Osteoblast (primary cell): ENCODE measurements around the gene VEGFA. TPM values are rescaled to one million over a fixed set of nuclear protein-coding genes. Genes with fewer than 3 reads are reported as not detected.

ENCODE experiments used
- DNase-seq: peaks from one replicate; pipeline ENCODE4 v3.0.0; 2011; ENCODE audit warnings: low spot score, mixed read lengths; ENCODE audit not compliant: insufficient read length; ENCODE audit errors: missing footprints
- H2AFZ ChIP-seq: 2 replicates; pipeline ENCODE4 v1.6.0; 2011; ENCODE audit warnings: mild to moderate bottlenecking, low read length
- H3K27ac ChIP-seq: 2 replicates; pipeline ENCODE4 v1.5.1; 2011; ENCODE audit warnings: mild to moderate bottlenecking, low read depth, low read length, moderate library complexity
- H3K27me3 ChIP-seq: 2 replicates; pipeline ENCODE4 v1.6.0; 2012; ENCODE audit warnings: mild to moderate bottlenecking, control low read depth, inconsistent platforms, low read length, moderate library complexity; ENCODE audit not compliant: insufficient read depth
- H3K36me3 ChIP-seq: 2 replicates; pipeline ENCODE4 v1.5.1; 2011; ENCODE audit warnings: mild to moderate bottlenecking, low read length, control low read depth, moderate library complexity; ENCODE audit not compliant: insufficient read depth
- H3K4me1 ChIP-seq: 2 replicates; pipeline ENCODE4 v1.5.1; 2011; ENCODE audit warnings: mild to moderate bottlenecking, low read length, control low read depth, moderate library complexity; ENCODE audit not compliant: insufficient read depth
- H3K4me2 ChIP-seq: 2 replicates; pipeline ENCODE4 v1.6.0; 2011; ENCODE audit warnings: mild to moderate bottlenecking, low read length; ENCODE audit not compliant: insufficient read depth
- H3K4me3 ChIP-seq: fragments of 200-600 bp; sonication (generic); 3 replicates; pipeline ENCODE4 v1.5.1; 2012; ENCODE audit warnings: mild to moderate bottlenecking, low read length, inconsistent platforms; ENCODE audit not compliant: insufficient read depth
- H3K79me2 ChIP-seq: 2 replicates; pipeline ENCODE4 v1.6.0; 2012; ENCODE audit warnings: mild to moderate bottlenecking, low read length, control low read depth, inconsistent platforms; ENCODE audit not compliant: insufficient read depth
- H3K9me3 ChIP-seq: 2 replicates; pipeline ENCODE4 v1.5.1; 2011; ENCODE audit warnings: low read depth, low read length, control low read depth
- H4K20me1 ChIP-seq: 2 replicates; pipeline ENCODE4 v1.6.0; 2012; ENCODE audit warnings: mild to moderate bottlenecking, low read length, control low read depth; ENCODE audit not compliant: insufficient read depth
- CTCF ChIP-seq: IDR thresholded peaks from 2 replicates; pipeline ENCODE4 v1.5.1; 2011; ENCODE audit warnings: mild to moderate bottlenecking, low read depth, low read length, moderate library complexity; ENCODE audit errors: extremely low read depth
- total RNA-seq: library from RNA; depleted of rRNA; stranded (reverse); fragments of >200 nt; gene quantifications from 2 replicates; pipeline ENCODE4 v1.2.3, GENCODE V29; 2012

Gene VEGFA
- total RNA-seq, 1 donor, result 193 TPM

DNA sequence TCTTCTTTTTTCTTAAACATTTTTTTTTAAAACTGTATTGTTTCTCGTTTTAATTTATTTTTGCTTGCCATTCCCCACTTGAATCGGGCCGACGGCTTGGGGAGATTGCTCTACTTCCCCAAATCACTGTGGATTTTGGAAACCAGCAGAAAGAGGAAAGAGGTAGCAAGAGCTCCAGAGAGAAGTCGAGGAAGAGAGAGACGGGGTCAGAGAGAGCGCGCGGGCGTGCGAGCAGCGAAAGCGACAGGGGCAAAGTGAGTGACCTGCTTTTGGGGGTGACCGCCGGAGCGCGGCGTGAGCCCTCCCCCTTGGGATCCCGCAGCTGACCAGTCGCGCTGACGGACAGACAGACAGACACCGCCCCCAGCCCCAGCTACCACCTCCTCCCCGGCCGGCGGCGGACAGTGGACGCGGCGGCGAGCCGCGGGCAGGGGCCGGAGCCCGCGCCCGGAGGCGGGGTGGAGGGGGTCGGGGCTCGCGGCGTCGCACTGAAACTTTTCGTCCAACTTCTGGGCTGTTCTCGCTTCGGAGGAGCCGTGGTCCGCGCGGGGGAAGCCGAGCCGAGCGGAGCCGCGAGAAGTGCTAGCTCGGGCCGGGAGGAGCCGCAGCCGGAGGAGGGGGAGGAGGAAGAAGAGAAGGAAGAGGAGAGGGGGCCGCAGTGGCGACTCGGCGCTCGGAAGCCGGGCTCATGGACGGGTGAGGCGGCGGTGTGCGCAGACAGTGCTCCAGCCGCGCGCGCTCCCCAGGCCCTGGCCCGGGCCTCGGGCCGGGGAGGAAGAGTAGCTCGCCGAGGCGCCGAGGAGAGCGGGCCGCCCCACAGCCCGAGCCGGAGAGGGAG lies 580 bp downstream of the VEGFA start:
- H2AFZ ChIP-seq, result peak overlapping the region; percentile 59

GRCh38 chr6:43771210-43771857 lies 1.3 kb downstream of the VEGFA start:
- Histone ChIP-seq H3K79me2 (peaks cover 63% of the 10 kb centered on the region), H2AFZ (no peak overlapping the region), H3K4me2 (peak overlapping the region; percentile 78), H3K4me1 (peaks cover 48% of the 10 kb centered on the region), H3K27me3 (no peaks in the 10 kb centered on the region), H3K27ac (peak overlapping the region; percentile 79), H3K36me3 (peaks cover 18% of the 10 kb centered on the region), H3K9me3 (no peaks in the 10 kb centered on the region), H3K4me3 (peak overlapping the region; percentile 97), H4K20me1 (peaks cover 50% of the 10 kb centered on the region)
- no peak for TF ChIP-seq CTCF
- DNase-seq, result peak; percentile 96

More for the DNA sequence above, 580 bp downstream of the VEGFA start:
- Histone ChIP-seq H3K79me2 (peaks cover 55% of the 10 kb centered on the region), H3K9me3 (no peaks in the 10 kb centered on the region), H4K20me1 (peaks cover 43% of the 10 kb centered on the region), H3K4me1 (peaks cover 46% of the 10 kb centered on the region), H3K27me3 (no peaks in the 10 kb centered on the region), H3K36me3 (peaks cover 10% of the 10 kb centered on the region), H3K27ac (peak overlapping the region; percentile 79), H3K4me3 (peak overlapping the region; percentile 97), H3K4me2 (peak overlapping the region; percentile 78)
- no peak for TF ChIP-seq CTCF
- DNase-seq, result peak; percentile 97

- Histone ChIP-seq H4K20me1 (peaks cover 58% of the 10 kb centered on the region), H3K4me1 (peaks cover 48% of the 10 kb centered on the region), H3K36me3 (peaks cover 25% of the 10 kb centered on the region), H3K27ac (peak overlapping the region; percentile 79), H3K4me2 (peak overlapping the region; percentile 100), H3K9me3 (no peaks in the 10 kb centered on the region), H3K79me2 (peaks cover 70% of the 10 kb centered on the region), H3K27me3 (no peaks in the 10 kb centered on the region), H3K4me3 (peak overlapping the region; percentile 97), H2AFZ (no peak overlapping the region)
- TF ChIP-seq CTCF, result no peak
- peak; percentile 96 for DNase-seq
Measured at GRCh38 chr6:43771858-43772680, 2.1 kb downstream of the VEGFA start.
